OCI-LY1 (cell line): ENCODE results near the gene RCE1.

Experiments used
- CTCF ChIP-seq: fragments of 200-600 bp; sonication (generic), shearing (Covaris generic); IDR thresholded peaks from 2 replicates; pipeline ENCODE4 v1.5.1; 2017; ENCODE audit warnings: mild to moderate bottlenecking, antibody characterized with exemption, low read length, moderate library complexity, mixed read lengths
- EZH2 ChIP-seq: fragments of 200-600 bp; sonication (generic), shearing (Covaris generic); IDR thresholded peaks from 2 replicates; pipeline ENCODE4 v1.8.0; 2017; ENCODE audit warnings: borderline replicate concordance, mixed run types, mild to moderate bottlenecking, antibody characterized with exemption, low read length, moderate library complexity, mixed read lengths

GRCh38 chr11:66864172-66864901, 21.1 kb downstream of the RCE1 start:
- no peak for TF ChIP-seq CTCF
- no peak for TF ChIP-seq EZH2
